LNCaP clone FGC (cell line): ENCODE data around the gene GOLGB1.

Experiments used
- DNase-seq: peaks from one replicate; pipeline ENCODE4 v3.0.0-alpha.2; 2011; ENCODE audit warnings: low read depth
- H3K4me3 ChIP-seq: 2 replicates; pipeline ENCODE4 v1.5.1; 2011; ENCODE audit warnings: mild to moderate bottlenecking, low read depth, low read length, control low read depth
- CTCF ChIP-seq: IDR thresholded peaks from 2 replicates; pipeline ENCODE4 v1.5.1; 2012; ENCODE audit warnings: mild to moderate bottlenecking; ENCODE audit not compliant: control insufficient read depth, insufficient read depth; ENCODE audit errors: extremely low read depth

GOLGB1 gene

GRCh38 chr3:121681792-121682191, 67.7 kb downstream of the GOLGB1 start:
- H3K4me3 ChIP-seq: no peak overlapping the region
- no peak for TF ChIP-seq CTCF
- no peak for DNase-seq

- no peak for DNase-seq
- no peak for TF ChIP-seq CTCF
Measured at GRCh38 chr3:121677141-121677540, 72.4 kb downstream of the GOLGB1 start.

GRCh38 chr3:121670676-121671075, 78.9 kb downstream of the GOLGB1 start:
- H3K4me3 ChIP-seq: no peak overlapping the region
- no peak for TF ChIP-seq CTCF
- DNase-seq: no peak

More at GRCh38 chr3:121677141-121677540, 72.4 kb downstream of the GOLGB1 start:
- no peak overlapping the region for H3K4me3 ChIP-seq

GRCh38 chr3:121667333-121667732, 82.2 kb downstream of the GOLGB1 start:
- no peak overlapping the region for H3K4me3 ChIP-seq
- no peak for DNase-seq
- no peak for TF ChIP-seq CTCF

GRCh38 chr3:121665488-121665887, 84.1 kb downstream of the GOLGB1 start:
- no peak for TF ChIP-seq CTCF
- DNase-seq: no peak

GRCh38 chr3:121663171-121663847, 86.2 kb downstream of the GOLGB1 start:
- DNase-seq: no peak
- H3K4me3 ChIP-seq: no peak overlapping the region
- no peak for TF ChIP-seq CTCF

More at GRCh38 chr3:121665488-121665887, 84.1 kb downstream of the GOLGB1 start:
- no peak overlapping the region for H3K4me3 ChIP-seq

- no peak overlapping the region for H3K4me3 ChIP-seq
- DNase-seq: no peak
- TF ChIP-seq CTCF: no peak
Measured at GRCh38 chr3:121662742-121663141, 86.8 kb downstream of the GOLGB1 start.
